ENCODE data around the gene SLC12A8. TPM values are rescaled to one million over a fixed set of nuclear protein-coding genes. Genes with fewer than 3 reads are reported as not detected.

Gene SLC12A8
- total RNA-seq, 6 experiments from 2014 or later, result 8.5 to 23.4 (median 20.3) TPM

DNA sequence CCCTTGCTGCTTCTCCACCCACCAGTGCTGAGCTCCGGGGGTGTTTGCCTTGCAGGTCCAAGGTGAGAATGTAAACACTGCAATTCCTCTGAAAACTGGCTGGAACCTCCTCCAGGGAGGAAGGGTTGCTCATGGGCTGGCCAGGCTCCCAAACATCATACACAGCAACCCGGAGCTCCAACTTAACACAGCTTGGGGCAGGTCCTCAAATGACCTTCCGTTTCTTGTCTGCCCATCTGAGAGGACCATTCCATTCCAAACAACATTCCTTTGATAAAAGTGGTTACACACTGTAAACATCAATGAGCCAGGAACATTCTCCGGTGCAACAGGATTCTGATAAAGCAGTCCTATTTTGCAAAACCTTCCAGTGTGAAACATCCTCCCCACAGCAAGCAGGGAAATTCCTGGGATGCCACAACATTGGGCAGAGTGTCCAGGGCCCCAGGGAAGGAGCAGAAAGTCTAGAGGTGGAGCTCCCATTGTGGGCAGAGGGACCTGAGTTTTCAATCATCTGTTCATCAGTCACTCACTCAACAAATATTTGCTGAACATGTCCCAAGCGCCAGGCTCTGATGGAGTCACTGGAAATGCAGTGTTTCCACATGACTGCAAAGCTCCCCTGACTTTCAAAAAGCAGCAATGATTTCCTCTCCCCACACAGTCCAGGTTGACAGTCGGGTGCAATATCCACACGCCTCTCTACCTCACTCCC is 149.5 kb downstream of the SLC12A8 start:
- Histone ChIP-seq H3K27ac (no peak overlapping the region), H3K36me3 (no peaks in the 10 kb centered on the region), H3K27me3 (no peaks in the 10 kb centered on the region), H3K4me3 (no peak overlapping the region), H3K9me3 (no peaks in the 10 kb centered on the region), H3K4me1 (peaks cover 0 to 8% (median 0%) of the 10 kb centered on the region in 4 donors)
- WGBS (ENCODE audit: insufficient coverage, low coverage, low lambda C conversion rate, missing lambda C conversion rate), result 19% methylated on average over 5 of the region's 7 CpGs
- peak in 1 of 3 donors; percentile 42 for DNase-seq
- intact Hi-C loops (cut with DNase I), result no loop called here
- peak; percentile 66 to 82 (median 76) for ATAC-seq
- TF ChIP-seq POLR2A (IDR thresholded peaks at IDR 0.05), result no peak
- TF ChIP-seq, protein P1, sequence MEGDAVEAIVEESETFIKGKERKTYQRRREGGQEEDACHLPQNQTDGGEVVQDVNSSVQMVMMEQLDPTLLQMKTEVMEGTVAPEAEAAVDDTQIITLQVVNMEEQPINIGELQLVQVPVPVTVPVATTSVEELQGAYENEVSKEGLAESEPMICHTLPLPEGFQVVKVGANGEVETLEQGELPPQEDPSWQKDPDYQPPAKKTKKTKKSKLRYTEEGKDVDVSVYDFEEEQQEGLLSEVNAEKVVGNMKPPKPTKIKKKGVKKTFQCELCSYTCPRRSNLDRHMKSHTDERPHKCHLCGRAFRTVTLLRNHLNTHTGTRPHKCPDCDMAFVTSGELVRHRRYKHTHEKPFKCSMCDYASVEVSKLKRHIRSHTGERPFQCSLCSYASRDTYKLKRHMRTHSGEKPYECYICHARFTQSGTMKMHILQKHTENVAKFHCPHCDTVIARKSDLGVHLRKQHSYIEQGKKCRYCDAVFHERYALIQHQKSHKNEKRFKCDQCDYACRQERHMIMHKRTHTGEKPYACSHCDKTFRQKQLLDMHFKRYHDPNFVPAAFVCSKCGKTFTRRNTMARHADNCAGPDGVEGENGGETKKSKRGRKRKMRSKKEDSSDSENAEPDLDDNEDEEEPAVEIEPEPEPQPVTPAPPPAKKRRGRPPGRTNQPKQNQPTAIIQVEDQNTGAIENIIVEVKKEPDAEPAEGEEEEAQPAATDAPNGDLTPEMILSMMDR (IDR thresholded peaks at IDR 0.05), result no peak

DNA sequence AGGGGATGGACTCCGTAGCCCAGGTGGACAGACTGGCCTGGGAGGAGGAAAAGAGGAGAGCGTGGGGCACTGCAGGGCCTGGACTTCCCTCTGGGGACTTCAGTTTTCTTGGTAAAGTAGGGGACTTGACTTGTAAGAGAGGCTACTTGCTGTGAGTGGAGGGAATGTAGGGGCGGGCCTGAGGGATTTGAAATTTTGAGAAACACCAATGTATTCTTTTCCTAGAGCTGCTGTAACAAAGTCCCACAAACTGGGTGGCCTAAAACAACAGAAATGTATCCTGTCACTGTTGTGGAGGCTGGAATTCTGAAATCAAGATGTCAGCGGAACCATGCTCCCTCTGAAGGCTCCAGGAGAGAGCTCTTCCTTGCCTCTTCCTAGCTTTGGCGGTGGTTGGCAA is 150.9 kb downstream of the SLC12A8 start:
- TF ChIP-seq POLR2A (IDR thresholded peaks at IDR 0.05), result no peak
- TF ChIP-seq, protein P1 (IDR thresholded peaks at IDR 0.05), result no peak
- Histone ChIP-seq H3K9me3 (no peaks in the 10 kb centered on the region), H3K36me3 (no peaks in the 10 kb centered on the region), H3K27me3 (no peaks in the 10 kb centered on the region), H3K4me3 (no peak overlapping the region), H3K27ac (no peak overlapping the region), H3K4me1 (peaks cover 0 to 8% (median 0%) of the 10 kb centered on the region in 4 donors)
- intact Hi-C loops (cut with DNase I), result no loop called here
- ATAC-seq (no peak), DNase-seq (no peak)
- WGBS (ENCODE audit: insufficient coverage, low coverage, low lambda C conversion rate, missing lambda C conversion rate), result 94% methylated on average over 5 of the region's 5 CpGs

DNA sequence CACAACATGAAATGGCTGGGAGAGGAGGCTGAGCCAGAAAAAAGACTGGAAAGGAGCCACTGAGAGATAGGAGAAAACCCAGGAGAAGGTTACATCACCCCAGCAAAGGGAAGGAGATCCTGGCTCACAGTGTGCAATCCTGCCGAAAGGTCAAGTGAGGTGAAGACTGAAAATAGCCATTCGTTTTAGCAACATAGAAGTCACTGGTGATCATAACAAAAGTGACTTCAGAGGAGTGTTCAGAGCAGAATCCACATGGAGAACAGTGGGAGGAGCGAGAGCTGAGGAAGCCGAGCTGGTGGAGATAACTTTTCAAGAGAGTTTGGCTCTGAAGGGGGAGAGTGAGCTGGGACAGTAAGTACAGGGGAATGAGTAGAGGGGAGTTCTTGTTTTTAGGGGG is 151.4 kb downstream of the SLC12A8 start:
- Histone ChIP-seq H3K27ac (no peak overlapping the region), H3K4me1 (peaks cover 0 to 13% (median 0%) of the 10 kb centered on the region in 4 donors), H3K9me3 (no peaks in the 10 kb centered on the region), H3K4me3 (no peak overlapping the region), H3K27me3 (no peaks in the 10 kb centered on the region), H3K36me3 (no peaks in the 10 kb centered on the region)
- ATAC-seq, result peak; percentile 9 to 62 (median 28)
- intact Hi-C loops (cut with DNase I), result no loop called here
- 68% methylated on average over 4 of the region's 4 CpGs for WGBS (ENCODE audit: insufficient coverage, low coverage, low lambda C conversion rate, missing lambda C conversion rate)
- TF ChIP-seq POLR2A (IDR thresholded peaks at IDR 0.05), result no peak
- TF ChIP-seq, protein P1 (IDR thresholded peaks at IDR 0.05), result no peak
- DNase-seq, result no peak

DNA sequence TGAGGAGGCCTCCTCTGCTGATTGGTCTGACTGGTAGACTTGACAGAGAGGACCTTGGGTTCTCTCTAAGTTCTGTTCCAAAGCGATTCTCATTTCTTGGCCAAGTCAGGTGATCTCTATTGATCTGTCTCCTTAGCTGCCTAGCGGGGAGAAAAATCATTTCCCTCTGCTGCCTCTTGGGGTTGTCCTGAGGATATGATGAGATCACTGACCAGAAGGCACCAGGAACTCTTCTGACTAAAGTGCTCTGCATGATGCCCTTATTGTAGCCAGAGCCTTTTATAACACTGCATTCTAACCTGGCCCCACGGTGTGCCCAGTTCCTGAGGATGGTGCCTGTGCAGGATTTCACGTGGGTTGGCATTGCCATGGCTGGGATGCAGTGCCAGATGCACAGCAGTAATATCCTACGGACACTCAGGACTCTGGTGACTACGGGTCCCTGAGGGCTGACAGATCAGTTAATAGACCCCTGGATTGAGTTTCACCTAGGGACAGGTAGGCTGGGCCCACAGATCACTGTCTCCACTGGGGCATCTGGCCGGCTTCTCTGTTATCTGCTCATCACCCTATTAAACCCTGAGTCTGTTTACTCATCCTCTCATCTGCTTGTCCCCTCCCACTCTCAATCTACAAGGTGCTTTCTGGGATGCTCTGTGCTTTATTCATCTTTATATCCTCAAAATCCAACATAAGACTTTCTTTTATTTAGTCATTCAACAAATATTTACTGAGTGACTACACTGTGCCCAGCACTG is 152.9 kb downstream of the SLC12A8 start:
- WGBS (ENCODE audit: insufficient coverage, low coverage, low lambda C conversion rate, missing lambda C conversion rate), result 42% methylated on average over 2 of the region's 7 CpGs
- Histone ChIP-seq H3K36me3 (no peaks in the 10 kb centered on the region), H3K4me3 (no peak overlapping the region), H3K9me3 (no peaks in the 10 kb centered on the region), H3K27me3 (no peaks in the 10 kb centered on the region), H3K4me1 (peaks cover 0 to 13% (median 0%) of the 10 kb centered on the region in 4 donors), H3K27ac (no peak overlapping the region)
- DNase-seq (no peak), ATAC-seq (no peak)
- intact Hi-C loops (cut with DNase I), result no loop called here
- TF ChIP-seq, protein P1 (IDR thresholded peaks at IDR 0.05), result no peak
- no peak for TF ChIP-seq POLR2A (IDR thresholded peaks at IDR 0.05)

Data from right lobe of liver (tissue), 6 donors.